WTC11 (cell line): ENCODE measurements around the gene IPO13. TPM values are rescaled to one million over a fixed set of nuclear protein-coding genes. Genes with fewer than 3 reads are reported as not detected.

ENCODE experiments used
- ATAC-seq: fragments of 200-7000 bp; cut with Tn5 transposase; 2 replicates; pipeline ENCODE4 v1.10.0; 2021; ENCODE audit warnings: mild to moderate bottlenecking, moderate library complexity
- CTCF ChIA-PET: fragments of 300-600 bp; sonication (Branson Sonifier 250); formaldehyde crosslinking; loops from one replicate; lab custom pipeline; 2021; ENCODE audit warnings: antibody characterized with exemption; lab: Charles Lee
- POLR2A ChIA-PET: fragments of 350-600 bp; sonication (Branson Sonifier 250); formaldehyde crosslinking; loops from one replicate; lab custom pipeline; 2021; ENCODE audit warnings: antibody characterized with exemption; lab: Charles Lee
- DNase-seq: peaks from one replicate; pipeline ENCODE4 v3.0.0; 2021; ENCODE audit warnings: low spot score
- H3K27ac Mint-ChIP-seq: 2 replicates; pipeline ENCODE4 v1.8.0; 2021; ENCODE audit warnings: mixed read lengths
- H3K27me3 Mint-ChIP-seq: 2 replicates; pipeline ENCODE4 v1.8.0; 2021; ENCODE audit warnings: low read depth, mild to moderate bottlenecking, moderate library complexity, mixed read lengths
- H3K36me3 Mint-ChIP-seq: 2 replicates; pipeline ENCODE4 v1.8.0; 2021; ENCODE audit warnings: mixed read lengths
- H3K4me1 Mint-ChIP-seq: 2 replicates; pipeline ENCODE4 v1.8.0; 2022; ENCODE audit warnings: mixed read lengths
- H3K4me3 Mint-ChIP-seq: 2 replicates; pipeline ENCODE4 v1.8.0; 2021; ENCODE audit warnings: mild to moderate bottlenecking, moderate library complexity, mixed read lengths
- H3K9me3 Mint-ChIP-seq: 2 replicates; pipeline ENCODE4 v1.8.0; 2021; ENCODE audit warnings: mixed read lengths
- AFF4 ChIP-seq: sonication (generic); formaldehyde crosslinking; IDR thresholded peaks from 2 replicates; pipeline ENCODE4 v1.8.1; 2023; ENCODE audit warnings: mild to moderate bottlenecking, missing genetic modification reagents, borderline replicate concordance
- ARID4B ChIP-seq: sonication (generic); formaldehyde crosslinking; IDR thresholded peaks from 2 replicates; pipeline ENCODE4 v1.8.0; 2023; ENCODE audit warnings: missing genetic modification reagents, mild to moderate bottlenecking, borderline replicate concordance
- ELF4 ChIP-seq: sonication (generic); formaldehyde crosslinking; IDR thresholded peaks from 2 replicates; pipeline ENCODE4 v1.8.1; 2022; ENCODE audit warnings: low read depth, mild to moderate bottlenecking, moderate library complexity, missing genetic modification reagents
- HMGXB4 ChIP-seq: sonication (generic); formaldehyde crosslinking; IDR thresholded peaks from 2 replicates; pipeline ENCODE4 v1.8.1; 2023; ENCODE audit warnings: mild to moderate bottlenecking, moderate library complexity, missing genetic modification reagents
- JAZF1 ChIP-seq: fragments of 250-450 bp; sonication (Bioruptor Pico); IDR thresholded peaks from 2 replicates; pipeline ENCODE4 v1.9.0; 2021; ENCODE audit warnings: moderate library complexity, mild to moderate bottlenecking, inconsistent platforms
- MLX ChIP-seq: sonication (generic); formaldehyde crosslinking; IDR thresholded peaks from 2 replicates; pipeline ENCODE4 v1.8.1; 2023; ENCODE audit warnings: mild to moderate bottlenecking, missing genetic modification reagents, moderate library complexity
- NFATC4 ChIP-seq: fragments of 250-450 bp; sonication (Bioruptor Pico); IDR thresholded peaks from 2 replicates; pipeline ENCODE4 v1.9.0; 2021; ENCODE audit warnings: mild to moderate bottlenecking
- NFYB ChIP-seq: sonication (generic); formaldehyde crosslinking; conservative IDR thresholded peaks from 2 replicates; pipeline ENCODE4 v1.8.0; 2022; ENCODE audit warnings: low read depth, missing genetic modification reagents
- PREB ChIP-seq: sonication (generic); formaldehyde crosslinking; IDR thresholded peaks from 2 replicates; pipeline ENCODE4 v1.8.1; 2022; ENCODE audit warnings: mild to moderate bottlenecking, missing genetic modification reagents, moderate library complexity, borderline replicate concordance
- SMAD3 ChIP-seq: sonication (generic); formaldehyde crosslinking; IDR thresholded peaks from 2 replicates; pipeline ENCODE4 v1.8.0; 2022; ENCODE audit warnings: missing genetic modification reagents, mild to moderate bottlenecking, borderline replicate concordance
- SOX15 ChIP-seq: fragments of 250-450 bp; sonication (Bioruptor Pico); IDR thresholded peaks from 2 replicates; pipeline ENCODE4 v1.9.0; 2021; ENCODE audit warnings: mild to moderate bottlenecking
- ZNF219 ChIP-seq: sonication (generic); formaldehyde crosslinking; IDR thresholded peaks from 2 replicates; pipeline ENCODE4 v1.8.0; 2023; ENCODE audit warnings: missing genetic modification reagents, mild to moderate bottlenecking, borderline replicate concordance
- ZNF532 ChIP-seq: fragments of 250-450 bp; sonication (Bioruptor Pico); IDR thresholded peaks from 2 replicates; pipeline ENCODE4 v1.9.0; 2021; ENCODE audit warnings: mild to moderate bottlenecking, borderline replicate concordance
- total RNA-seq: library from RNA; stranded (reverse); gene quantifications from 3 replicates; pipeline ENCODE4 v1.2.3, GENCODE V29; 2021

Gene IPO13
- total RNA-seq, 1 experiment from 2014 or later, result 24.2 TPM

GRCh38 chr1:43913666-43914360, 32.9 kb upstream of the IPO13 start (continued):
- no peak for TF ChIP-seq AFF4 (CRISPR knock-in tag)
- TF ChIP-seq HMGXB4, result no peak
- TF ChIP-seq ZNF219 (CRISPR knock-in tag), result no peak
- TF ChIP-seq ARID4B (CRISPR knock-in tag), result no peak
- TF ChIP-seq JAZF1 (CRISPR knock-in tag), result no peak
- no peak for TF ChIP-seq ZNF532 (CRISPR knock-in tag)

- no peak overlapping the region for H3K4me3 Mint-ChIP-seq
- CTCF ChIA-PET, result interaction anchor here (1.0 to 8.2 kb wide), 5 partner anchors 15 to 152 kb away, joined by 3 to 96 read pairs (median 30); partner anchors contain the start of gene ARTN
- no peaks in the 10 kb centered on the region for H3K36me3 Mint-ChIP-seq
- no peaks in the 10 kb centered on the region for H3K27me3 Mint-ChIP-seq
- peaks cover 32% of the 10 kb centered on the region for H3K4me1 Mint-ChIP-seq
- no peaks in the 10 kb centered on the region for H3K9me3 Mint-ChIP-seq
- DNase-seq (no peak), ATAC-seq (no peak)
- POLR2A ChIA-PET, result no interaction called here
- H3K27ac Mint-ChIP-seq, result peak overlapping the region; percentile 22; the same call in 1 of the 2 replicates
- TF ChIP-seq ELF4 (CRISPR knock-in tag) (no peak), HMGXB4 (no peak), NFYB (CRISPR knock-in tag) (no peak), SOX15 (no peak), PREB (CRISPR knock-in tag) (no peak), MLX (CRISPR knock-in tag) (no peak), NFATC4 (CRISPR knock-in tag) (no peak), SMAD3 (CRISPR knock-in tag) (no peak)
These were observed 31.9 kb upstream of the IPO13 start for GRCh38 chr1:43914576-43915525.
